Parietal lobe (tissue), 1 donor: ENCODE measurements around the gene VPS13C. TPM values are rescaled to one million over a fixed set of nuclear protein-coding genes. Genes with fewer than 3 reads are reported as not detected.

Experiments
- total RNA-seq: library from RNA; depleted of rRNA; stranded (reverse); fragments of >200 nt; gene quantifications from one replicate; pipeline ENCODE4 v1.2.3, GENCODE V29; 2014

Gene VPS13C
- 245 TPM for total RNA-seq

GRCh38 chr15:62060113-62060895 lies at the start of gene VPS13C:
Gene VPS13C, minus strand, starts transcription at chr15:62060447. Its CDS starts 73 bp downstream, at chr15:62060374.

GRCh38 chr15:62066663-62067447 lies 6.6 kb upstream of the VPS13C start, which contains the start of gene C2CD4A:
Gene C2CD4A, plus strand, starts transcription at chr15:62066977. Its CDS starts 637 bp downstream, at chr15:62067614.

Other genes with a start within 250 kb of the VPS13C start
- not detected for gene C2CD4A, start 6.5 kb upstream of the VPS13C start, total RNA-seq
- gene C2CD4B, start 104.8 kb upstream of the VPS13C start, total RNA-seq: 1.6 TPM